NCI-H345 treated with DMSO at 0.1 percent for 48 hours (cell line): ENCODE measurements around the gene GNAT1.

Experiments
- DNase-seq: peaks from one replicate; lab custom pipeline; 2025; ENCODE audit not compliant: unreplicated experiment; lab: John Stamatoyannopoulos, UW

GNAT1 gene

DNA sequence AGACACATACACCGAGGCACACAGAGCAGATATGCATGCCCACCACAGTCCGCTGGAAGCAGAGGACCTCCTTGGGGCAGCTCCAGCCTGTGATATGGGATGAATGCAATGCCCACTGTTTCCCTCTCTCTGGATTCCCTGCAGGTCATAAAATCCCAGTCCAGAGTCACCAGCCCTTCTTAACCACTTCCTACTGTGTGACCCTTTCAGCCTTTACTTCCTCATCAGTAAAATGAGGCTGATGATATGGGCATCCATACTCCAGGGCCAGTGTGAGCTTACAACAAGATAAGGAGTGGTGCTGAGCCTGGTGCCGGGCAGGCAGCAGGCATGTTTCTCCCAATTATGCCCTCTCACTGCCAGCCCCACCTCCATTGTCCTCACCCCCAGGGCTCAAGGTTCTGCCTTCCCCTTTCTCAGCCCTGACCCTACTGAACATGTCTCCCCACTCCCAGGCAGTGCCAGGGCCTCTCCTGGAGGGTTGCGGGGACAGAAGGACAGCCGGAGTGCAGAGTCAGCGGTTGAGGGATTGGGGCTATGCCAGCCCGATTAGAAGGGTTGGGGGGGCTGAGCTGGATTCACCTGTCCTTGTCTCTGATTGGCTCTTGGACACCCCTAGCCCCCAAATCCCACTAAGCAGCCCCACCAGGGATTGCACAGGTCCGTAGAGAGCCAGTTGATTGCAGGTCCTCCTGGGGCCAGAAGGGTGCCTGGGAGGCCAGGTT, at the start of gene GNAT1:
TSS of gene GNAT1 (plus strand) at position 675 of the 725 bp plus-strand sequence. CDS start 116 bp downstream, outside the sequence.
- no peak for DNase-seq

- no peak for DNase-seq
Measured at GRCh38 chr3:50146316-50146901, 45.0 kb upstream of the GNAT1 start.

- no peak for DNase-seq
Measured at GRCh38 chr3:50147016-50147415, 44.4 kb upstream of the GNAT1 start.

DNA sequence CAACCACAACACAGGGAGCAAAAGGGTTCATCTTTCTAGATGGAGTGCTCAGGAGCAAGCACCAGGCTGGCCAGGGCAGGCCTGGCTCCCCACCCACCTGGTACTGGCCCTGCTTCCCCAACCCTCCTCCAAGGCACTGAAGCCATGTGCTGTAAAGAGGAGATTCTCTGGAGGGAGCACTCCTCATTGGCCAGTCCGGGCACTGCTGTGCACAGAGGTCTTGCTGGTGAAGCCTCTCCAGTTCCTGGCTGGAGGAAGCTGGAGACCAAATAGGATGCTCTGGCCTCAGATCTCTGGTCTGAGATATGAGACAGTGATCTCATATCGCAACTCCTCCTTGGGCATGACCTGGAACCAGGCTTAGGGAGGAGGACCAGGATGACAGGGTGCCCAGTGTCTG, 44.0 kb upstream of the GNAT1 start:
- no peak for DNase-seq

DNA sequence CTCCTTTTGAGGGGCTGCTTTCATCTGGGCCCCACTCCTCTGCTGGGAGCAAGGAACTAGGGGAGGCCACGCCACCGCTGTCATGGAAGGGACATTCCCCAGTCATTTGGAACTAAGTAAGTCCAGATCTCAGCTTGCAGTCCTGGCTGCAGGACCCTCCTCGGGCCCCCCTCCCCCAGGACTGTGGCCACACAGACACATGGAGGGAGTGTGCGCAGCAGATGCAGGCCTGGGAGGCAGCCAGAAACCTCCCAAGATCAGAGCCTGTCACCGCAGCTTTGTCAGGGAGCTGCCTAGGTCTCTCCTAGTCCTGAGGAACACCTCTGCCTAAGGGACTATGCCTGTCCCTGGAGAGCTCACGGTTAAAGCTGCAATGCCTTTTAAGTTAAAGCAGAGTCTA, 43.5 kb upstream of the GNAT1 start:
- no peak for DNase-seq

DNA sequence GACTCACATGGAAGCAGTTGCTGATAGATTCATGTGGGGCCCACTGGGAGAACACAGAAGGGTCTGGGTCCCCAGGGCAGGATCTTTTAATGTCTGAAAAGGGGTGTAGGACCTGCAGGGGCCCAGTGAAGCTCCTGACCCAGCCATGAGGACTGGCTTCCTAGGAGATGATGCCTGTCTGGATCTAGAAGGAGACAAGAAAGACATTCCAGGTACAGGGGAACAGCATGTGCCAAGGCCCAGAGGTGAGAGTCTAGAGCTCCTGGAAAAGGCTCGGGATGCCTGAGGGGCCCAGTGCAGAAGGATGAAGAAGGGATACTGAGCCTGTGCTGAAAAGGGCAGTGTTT, 41.0 kb upstream of the GNAT1 start:
- DNase-seq = no peak

GRCh38 chr3:50150863-50151686, 40.3 kb upstream of the GNAT1 start:
- DNase-seq = no peak

DNA sequence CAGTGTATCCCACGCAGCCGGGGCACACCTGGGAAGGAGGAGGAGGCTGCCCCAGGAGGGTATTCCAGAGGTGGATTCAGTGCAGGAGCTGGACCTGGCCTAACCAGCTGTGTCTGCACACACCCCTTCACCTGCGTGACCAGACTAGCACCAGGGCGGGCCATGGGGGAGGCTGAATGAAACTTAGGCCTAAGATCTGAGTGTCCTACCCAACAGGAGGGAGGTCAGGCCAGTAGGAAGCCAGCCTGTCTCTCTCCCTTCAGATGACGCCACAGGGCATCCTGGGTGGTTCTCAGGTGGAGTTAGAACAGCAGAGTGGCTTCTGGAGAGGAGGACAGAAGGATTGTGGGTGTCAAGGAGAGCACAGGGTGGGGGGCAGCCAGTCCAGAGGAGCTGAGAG, 39.7 kb upstream of the GNAT1 start:
- no peak for DNase-seq

- no peak for DNase-seq
Measured at GRCh38 chr3:50153782-50154475, 37.5 kb upstream of the GNAT1 start.

DNA sequence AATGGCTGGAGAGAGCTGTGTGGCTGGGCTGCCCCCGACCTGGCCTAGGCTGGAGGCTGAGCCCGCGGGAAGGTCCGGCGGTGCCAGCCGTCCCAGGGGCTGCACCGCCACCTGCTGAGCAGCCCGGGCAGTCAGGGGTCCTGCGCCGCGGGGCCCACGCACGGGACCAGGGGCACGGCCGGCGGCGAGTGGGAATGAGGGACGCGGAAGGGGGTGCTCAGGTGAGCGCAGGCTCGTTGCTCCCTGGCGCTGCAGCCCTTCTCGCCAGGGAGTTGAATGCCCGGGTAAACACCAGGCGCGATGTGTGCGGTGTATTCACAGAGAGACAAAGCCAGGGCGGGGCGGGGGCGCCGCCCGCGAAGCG, 37.0 kb upstream of the GNAT1 start:
- no peak for DNase-seq

DNA sequence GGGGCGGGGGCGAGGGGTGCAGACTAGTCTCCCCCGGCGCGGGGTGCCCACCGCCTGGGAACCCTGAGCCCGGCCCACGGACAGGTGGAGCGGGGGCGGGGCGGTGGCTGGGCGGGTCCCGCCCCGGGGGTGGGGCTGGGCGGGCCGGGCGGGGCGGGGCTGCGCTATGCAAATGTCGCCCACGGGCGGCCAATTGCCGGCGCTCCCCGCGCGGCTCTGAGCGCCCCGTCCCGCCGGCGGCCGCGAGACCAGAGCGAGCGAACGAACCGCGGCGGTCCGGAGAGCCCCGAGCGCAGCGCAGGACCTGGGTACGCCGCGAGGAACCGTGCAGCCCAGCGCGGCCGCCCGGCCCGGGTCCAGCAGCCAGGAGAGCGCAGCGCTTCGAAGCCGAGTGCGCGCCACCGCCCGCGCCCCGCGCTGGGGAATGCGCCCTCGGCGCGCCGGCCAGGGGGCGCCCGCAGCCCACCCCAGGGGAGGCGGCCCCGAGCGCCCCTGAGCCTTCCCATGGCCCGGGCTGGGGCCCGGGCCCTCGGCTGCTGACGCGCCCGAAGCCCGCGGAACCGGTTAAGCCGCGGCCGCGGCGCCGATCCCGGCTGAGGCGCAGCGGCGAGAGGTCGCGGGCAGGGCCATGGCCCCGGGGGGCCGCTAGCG, 36.4 kb upstream of the GNAT1 start, which contains the start of gene SEMA3F:
TSS of gene SEMA3F (plus strand) at position 485 of the 651 bp plus-strand sequence. CDS start 4,299 bp downstream, outside the sequence.
- DNase-seq = no peak

DNA sequence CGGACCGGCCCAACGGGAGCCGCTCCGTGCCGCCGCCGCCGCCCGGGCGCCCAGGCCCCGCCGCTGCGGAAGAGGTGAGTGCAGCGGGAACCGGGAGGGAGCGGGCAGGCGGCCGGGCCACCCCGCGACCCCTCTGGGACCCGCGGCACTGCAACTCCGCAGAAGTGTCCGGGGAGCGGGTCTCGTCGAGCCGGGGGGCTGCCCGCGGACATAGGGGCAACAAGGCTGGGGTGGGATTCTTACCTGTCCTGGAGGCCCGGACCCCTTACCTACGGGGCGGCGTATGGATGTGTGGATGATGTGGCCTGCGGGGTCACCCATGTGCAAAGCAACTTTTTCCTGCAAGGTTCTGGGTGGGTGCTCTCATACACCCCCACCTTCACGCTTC, 35.9 kb upstream of the GNAT1 start:
- DNase-seq = no peak

- DNase-seq = no peak
Measured at GRCh38 chr3:50155891-50156290, 35.5 kb upstream of the GNAT1 start.

GRCh38 chr3:50156549-50157493, 34.6 kb upstream of the GNAT1 start:
- DNase-seq = no peak

DNA sequence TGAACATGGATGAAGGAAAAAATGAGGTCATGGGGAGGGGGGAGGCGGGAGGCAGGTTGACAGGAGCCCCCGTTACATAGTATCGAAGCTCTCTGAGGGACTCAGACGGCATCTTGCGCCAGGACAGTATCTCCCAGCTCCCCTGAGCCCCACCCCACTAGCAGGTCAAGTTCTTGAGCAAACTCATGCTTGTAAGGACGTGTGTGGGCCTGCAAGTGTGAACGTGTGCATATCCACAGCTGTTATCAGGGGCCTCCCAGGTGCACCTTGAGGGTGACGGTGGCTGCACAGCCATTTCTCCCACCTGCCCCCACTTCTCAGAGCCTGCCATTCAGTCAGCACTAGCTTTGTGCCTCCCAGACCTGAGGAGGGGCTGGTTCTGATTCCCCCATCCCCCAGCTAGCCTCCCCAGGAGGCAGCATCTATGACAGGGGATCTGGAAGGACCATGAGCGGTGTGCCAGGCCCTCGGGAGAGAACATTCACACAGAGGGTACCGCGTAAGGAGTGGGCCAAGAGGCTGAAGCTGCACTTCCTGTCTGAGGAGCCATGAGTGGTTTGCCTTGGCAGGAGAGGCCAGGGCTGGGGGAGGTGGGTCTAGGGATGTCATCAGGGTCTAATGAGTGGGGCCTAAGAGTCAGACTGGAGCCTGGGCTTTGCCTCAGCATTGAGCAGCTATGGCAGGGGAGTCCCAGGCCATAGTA, 33.4 kb upstream of the GNAT1 start:
- DNase-seq = no peak

DNA sequence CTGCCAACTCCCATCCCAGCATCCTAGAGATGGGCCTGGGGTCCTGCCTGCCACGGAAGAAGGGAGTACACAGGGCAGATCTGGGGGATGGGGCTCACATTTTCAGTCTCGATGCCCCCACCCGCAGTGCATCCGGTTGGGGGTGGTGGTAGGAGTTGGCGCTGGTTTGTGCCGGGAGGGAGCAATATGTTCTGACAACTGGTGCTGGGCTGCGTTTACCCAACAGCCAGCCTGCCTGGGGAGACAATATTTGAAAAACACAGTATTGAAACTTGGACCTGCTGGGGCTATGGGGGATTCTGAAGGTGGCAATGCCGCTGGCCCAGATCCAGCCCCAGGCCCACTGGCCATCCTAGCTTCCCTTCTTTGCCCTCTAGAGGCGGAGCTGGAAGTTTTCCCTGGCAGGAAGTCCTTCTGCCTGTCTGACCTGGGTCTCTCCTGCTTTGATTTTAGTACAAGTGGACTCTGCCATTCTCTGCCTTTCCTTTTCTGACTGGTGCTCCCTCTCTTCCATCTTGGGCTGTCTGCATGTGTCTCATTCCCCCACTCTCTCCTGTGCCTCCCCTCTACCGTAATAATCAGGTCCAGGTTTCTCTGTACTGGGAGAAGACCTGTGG, 32.8 kb upstream of the GNAT1 start:
- DNase-seq = no peak

DNA sequence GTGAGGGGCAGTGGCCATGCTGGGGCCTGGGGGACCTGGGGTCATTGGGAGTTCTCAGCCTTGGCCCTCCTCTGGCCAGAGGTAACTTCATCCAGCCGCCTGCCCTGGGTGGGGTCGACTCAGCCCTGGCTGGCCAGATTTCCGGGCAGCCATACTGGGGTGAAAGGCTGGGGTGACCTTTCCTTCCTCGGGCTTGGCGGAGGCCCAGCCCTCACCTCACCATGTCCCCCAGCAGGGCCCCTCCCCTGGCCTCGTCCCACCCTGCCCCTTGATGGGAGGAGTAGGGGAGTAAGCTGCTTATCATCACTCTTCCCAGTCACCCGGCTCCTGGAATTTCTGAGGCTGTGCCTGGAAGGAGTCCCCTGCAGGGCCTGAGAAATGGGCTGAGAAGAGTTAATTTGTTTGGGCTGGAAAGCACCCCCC, 30.8 kb upstream of the GNAT1 start:
- DNase-seq = no peak

DNA sequence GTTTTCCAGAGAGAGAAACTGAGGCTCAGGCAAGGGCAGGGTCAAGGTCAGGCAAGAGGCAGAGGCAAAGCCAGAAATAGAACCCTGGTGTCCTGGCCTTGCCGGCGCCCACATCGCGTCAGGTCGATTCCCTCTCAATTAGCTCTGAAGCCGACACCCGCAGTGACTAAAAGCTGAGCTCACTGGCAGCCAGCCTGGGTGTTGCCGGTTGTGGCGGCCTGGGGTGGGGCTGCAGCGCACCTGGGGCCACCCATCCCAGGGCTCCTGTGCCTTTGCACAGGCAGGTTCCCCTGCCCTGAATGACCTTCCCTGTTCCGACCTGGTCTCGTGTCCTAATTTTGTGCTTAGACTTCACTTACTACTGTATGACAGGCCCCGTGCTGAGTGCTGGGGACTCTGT, 30.1 kb upstream of the GNAT1 start:
- DNase-seq = no peak
